Tibial nerve (tissue), 4 donors: ENCODE measurements around the gene ACTR6. TPM values are rescaled to one million over a fixed set of nuclear protein-coding genes. Genes with fewer than 3 reads are reported as not detected.

Experiments used
- DNase-seq, 2 donors: peaks; one replicate each; pipeline ENCODE4 v3.0.0-alpha.2; 2019; ENCODE audit warnings: low spot score in 2 of 2
- H3K27ac ChIP-seq, 4 donors: fragments of 200-600 bp; sonication (generic) in 3 of 4; one replicate each; pipeline ENCODE4 v1.5.1; 2017 to 2019; ENCODE audit warnings: mild to moderate bottlenecking in 1 of 4
- H3K27me3 ChIP-seq, 2 donors: fragments of 200-600 bp; sonication (generic) in 1 of 2; one replicate each; pipeline versions ENCODE4 v1.5.1 to v1.6.0; 2017 to 2019
- H3K36me3 ChIP-seq, 3 donors: fragments of 200-600 bp; sonication (generic); one replicate each; pipeline ENCODE4 v1.5.1; 2018 to 2019
- H3K4me1 ChIP-seq, 4 donors: fragments of 200-600 bp; sonication (generic) in 3 of 4; one replicate each; pipeline ENCODE4 v1.5.1; 2017 to 2019
- H3K4me3 ChIP-seq, 4 donors: fragments of 200-600 bp; sonication (generic) in 3 of 4; one replicate each; pipeline ENCODE4 v1.5.1; 2017 to 2019; ENCODE audit warnings: mild to moderate bottlenecking in 1 of 4, moderate library complexity in 1 of 4
- H3K9me3 ChIP-seq, 4 donors: fragments of 200-600 bp; sonication (generic) in 3 of 4; one replicate each; pipeline ENCODE4 v1.5.1; 2017 to 2019
- EP300 ChIP-seq, 2 donors: sonication (generic); formaldehyde crosslinking; IDR thresholded peaks; one replicate each; pipeline ENCODE4 v1.6.1; 2017; ENCODE audit warnings: antibody characterized with exemption in 2 of 2, mild to moderate bottlenecking in 1 of 2
- POLR2A ChIP-seq, 2 donors: fragments of 450-650 bp; IDR thresholded peaks; one replicate each; pipeline ENCODE4 v1.6.1; 2017; ENCODE audit warnings: antibody characterized with exemption in 2 of 2, mild to moderate bottlenecking in 2 of 2, moderate library complexity in 2 of 2
- WGBS, 2 donors: methylation state at CpG; one replicate each; pipeline ENCODE4 v1.1.5; 2018; 5-methylcytosine and 5-hydroxymethylcytosine counted together
- total RNA-seq, 4 donors: library from RNA; depleted of rRNA; stranded (reverse); fragments of >200 nt; gene quantifications; one replicate each; pipeline ENCODE4 v1.1.0, GENCODE V29; 2016
- TF ChIP-seq, protein P1 (sequence below), 5 experiments: fragments of 200-600 bp in 3 of 5; fragments of 450-650 bp in 2 of 5; sonication (generic) in 3 of 5; IDR thresholded peaks; one replicate each; pipeline ENCODE4 v1.5.1; 2016 to 2019; ENCODE audit warnings: antibody characterized with exemption in 5 of 5, mild to moderate bottlenecking in 3 of 5, moderate library complexity in 2 of 5

The ACTR6 gene
- total RNA-seq, 4 donors from 2014 or later: 11.1 to 19.5 (median 15.5) TPM

DNA sequence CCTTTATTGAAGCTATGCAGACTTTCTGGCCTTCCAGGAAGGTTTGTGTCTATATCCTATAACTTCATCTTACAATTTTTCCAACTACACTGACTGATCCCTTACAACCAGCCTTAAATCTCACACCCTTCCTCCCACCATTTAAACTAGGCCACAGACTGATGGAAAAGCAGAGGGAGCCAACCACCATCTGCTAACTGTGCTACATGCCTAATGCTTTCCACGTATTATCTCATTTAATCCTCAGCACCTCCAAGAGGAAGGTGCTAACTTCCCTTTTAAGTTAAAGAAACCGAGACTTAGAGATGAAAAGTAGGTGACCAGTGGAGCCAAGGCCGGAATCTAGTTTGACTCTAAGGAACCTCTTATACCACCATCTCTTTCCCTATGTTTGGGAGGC lies 35.3 kb upstream of the ACTR6 start:
- Histone ChIP-seq H3K27me3 (no peaks in the 10 kb centered on the region), H3K4me1 (peaks cover 0 to 11% (median 5%) of the 10 kb centered on the region in 4 donors), H3K4me3 (no peak overlapping the region), H3K27ac (no peak overlapping the region), H3K36me3 (no peaks in the 10 kb centered on the region), H3K9me3 (no peaks in the 10 kb centered on the region)
- 92 to 93% methylated on average over 3 of the region's 3 CpGs for WGBS, 2 donors
- no peak for DNase-seq
- TF ChIP-seq EP300 (IDR thresholded peaks at IDR 0.05): no peak
- TF ChIP-seq, protein P1, sequence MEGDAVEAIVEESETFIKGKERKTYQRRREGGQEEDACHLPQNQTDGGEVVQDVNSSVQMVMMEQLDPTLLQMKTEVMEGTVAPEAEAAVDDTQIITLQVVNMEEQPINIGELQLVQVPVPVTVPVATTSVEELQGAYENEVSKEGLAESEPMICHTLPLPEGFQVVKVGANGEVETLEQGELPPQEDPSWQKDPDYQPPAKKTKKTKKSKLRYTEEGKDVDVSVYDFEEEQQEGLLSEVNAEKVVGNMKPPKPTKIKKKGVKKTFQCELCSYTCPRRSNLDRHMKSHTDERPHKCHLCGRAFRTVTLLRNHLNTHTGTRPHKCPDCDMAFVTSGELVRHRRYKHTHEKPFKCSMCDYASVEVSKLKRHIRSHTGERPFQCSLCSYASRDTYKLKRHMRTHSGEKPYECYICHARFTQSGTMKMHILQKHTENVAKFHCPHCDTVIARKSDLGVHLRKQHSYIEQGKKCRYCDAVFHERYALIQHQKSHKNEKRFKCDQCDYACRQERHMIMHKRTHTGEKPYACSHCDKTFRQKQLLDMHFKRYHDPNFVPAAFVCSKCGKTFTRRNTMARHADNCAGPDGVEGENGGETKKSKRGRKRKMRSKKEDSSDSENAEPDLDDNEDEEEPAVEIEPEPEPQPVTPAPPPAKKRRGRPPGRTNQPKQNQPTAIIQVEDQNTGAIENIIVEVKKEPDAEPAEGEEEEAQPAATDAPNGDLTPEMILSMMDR (IDR thresholded peaks at IDR 0.05): no peak
- TF ChIP-seq POLR2A (IDR thresholded peaks at IDR 0.05): no peak

DNA sequence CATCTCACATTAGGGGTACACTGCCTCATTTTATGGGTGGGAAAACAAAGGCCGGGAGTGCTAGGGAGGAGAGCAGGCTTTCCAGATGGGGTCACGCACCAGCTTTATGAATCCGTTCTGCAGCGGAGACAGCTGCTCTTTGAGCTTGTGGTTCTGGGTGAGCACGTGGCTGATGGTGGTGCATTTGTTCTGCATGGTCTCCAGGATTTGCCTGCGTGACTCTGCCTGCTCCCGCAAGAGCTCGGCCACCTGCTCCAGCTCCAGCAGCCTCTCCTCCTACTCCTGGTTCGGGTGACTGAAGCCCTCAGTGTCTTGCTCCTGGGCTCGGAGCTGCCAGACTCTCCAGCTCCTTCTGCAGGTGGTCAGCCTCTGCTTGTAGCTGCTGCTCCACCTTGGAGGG lies 34.4 kb upstream of the ACTR6 start:
- Histone ChIP-seq H3K4me3 (no peak overlapping the region), H3K36me3 (no peaks in the 10 kb centered on the region), H3K27me3 (no peaks in the 10 kb centered on the region), H3K4me1 (peaks cover 0 to 11% (median 5%) of the 10 kb centered on the region in 4 donors), H3K27ac (no peak overlapping the region), H3K9me3 (no peaks in the 10 kb centered on the region)
- TF ChIP-seq EP300 (IDR thresholded peaks at IDR 0.05): no peak
- TF ChIP-seq POLR2A (IDR thresholded peaks at IDR 0.05): no peak
- TF ChIP-seq, protein P1 (IDR thresholded peaks at IDR 0.05): no peak
- DNase-seq: no peak
- 84 to 90% methylated on average over 9 to 10 of the region's 10 CpGs for WGBS, 2 donors

DNA sequence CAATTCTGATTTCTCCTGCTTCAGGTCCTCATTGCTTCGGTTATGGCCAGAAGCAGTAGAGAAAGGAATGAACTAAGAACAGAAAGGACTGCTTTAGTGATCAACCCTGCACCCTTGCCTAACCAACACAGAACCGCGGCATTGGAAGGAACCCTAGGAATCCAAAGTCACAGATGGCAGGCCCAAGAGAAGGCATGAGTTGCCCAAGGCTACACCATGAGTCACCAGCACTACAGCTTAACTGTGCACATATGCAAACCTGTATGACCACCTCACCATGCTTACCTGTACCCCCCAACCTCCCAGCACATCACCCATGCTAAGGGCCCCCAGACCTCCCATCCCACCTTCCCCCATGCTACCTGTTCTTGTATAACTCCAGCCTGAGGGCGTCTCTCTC lies 32.1 kb upstream of the ACTR6 start:
- DNase-seq: no peak
- Histone ChIP-seq H3K4me1 (peaks cover 0 to 9% (median 5%) of the 10 kb centered on the region in 4 donors), H3K27ac (no peak overlapping the region), H3K27me3 (no peaks in the 10 kb centered on the region), H3K4me3 (no peak overlapping the region), H3K9me3 (no peaks in the 10 kb centered on the region), H3K36me3 (peaks cover 0 to 6% (median 0%) of the 10 kb centered on the region in 3 donors)
- WGBS, 2 donors: 95 to 96% methylated on average over 4 of the region's 4 CpGs
- TF ChIP-seq EP300 (IDR thresholded peaks at IDR 0.05) (no peak), POLR2A (IDR thresholded peaks at IDR 0.05) (no peak)
- TF ChIP-seq, protein P1 (IDR thresholded peaks at IDR 0.05): no peak

DNA sequence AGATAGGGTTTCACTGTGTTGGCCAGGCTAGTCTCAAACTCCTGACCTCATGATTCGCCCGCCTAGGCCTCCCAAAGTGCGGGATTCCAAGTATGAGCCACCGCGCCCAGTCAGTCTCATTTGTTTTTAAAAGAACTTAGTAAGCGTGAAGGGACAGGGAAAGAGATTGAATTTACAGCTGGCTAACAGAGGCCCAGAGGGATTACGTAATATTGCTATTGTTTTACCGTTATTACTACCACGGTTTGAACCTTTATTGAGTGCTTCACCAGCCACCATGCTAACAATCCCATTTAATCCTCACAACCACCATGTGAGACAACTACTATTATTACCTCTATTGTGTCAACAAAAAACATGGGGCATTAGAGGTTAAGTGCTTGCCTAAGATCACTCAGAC lies 31.3 kb upstream of the ACTR6 start:
- TF ChIP-seq POLR2A (IDR thresholded peaks at IDR 0.05): no peak
- TF ChIP-seq, protein P1 (IDR thresholded peaks at IDR 0.05): no peak
- TF ChIP-seq EP300 (IDR thresholded peaks at IDR 0.05): no peak
- Histone ChIP-seq H3K27me3 (no peaks in the 10 kb centered on the region), H3K36me3 (peaks cover 0 to 6% (median 0%) of the 10 kb centered on the region in 3 donors), H3K27ac (no peak overlapping the region), H3K4me3 (no peak overlapping the region), H3K4me1 (peaks cover 0 to 2% (median under 1%) of the 10 kb centered on the region in 4 donors), H3K9me3 (no peaks in the 10 kb centered on the region)
- 92% methylated on average over 9 of the region's 9 CpGs for WGBS, 2 donors
- no peak for DNase-seq

DNA sequence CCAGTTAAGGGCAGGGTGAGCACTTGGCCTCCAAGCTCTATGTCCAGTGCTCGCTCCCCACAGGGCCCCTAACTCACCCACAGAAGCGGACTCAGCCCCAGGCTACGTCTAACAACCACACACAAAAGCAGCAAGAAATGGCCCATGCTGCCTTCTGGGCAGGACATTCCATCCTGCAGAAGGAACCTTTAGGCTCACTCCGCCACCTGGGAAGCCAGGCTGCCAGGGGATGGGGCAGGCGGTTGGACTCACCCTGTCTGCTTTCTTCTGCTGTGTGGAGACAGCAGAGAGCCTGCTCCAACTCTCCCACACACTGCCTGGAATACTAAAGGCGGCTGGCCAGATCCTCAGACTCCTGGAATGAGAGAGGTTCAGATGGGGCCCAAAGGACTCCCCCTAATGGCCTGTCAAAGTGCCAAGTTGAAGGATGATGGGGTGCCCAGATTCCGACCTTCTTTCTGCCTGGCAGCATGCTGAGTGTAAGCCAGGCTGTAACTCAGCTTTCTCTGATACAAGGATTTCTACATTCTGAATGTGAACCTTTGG lies 30.2 kb upstream of the ACTR6 start:
- Histone ChIP-seq H3K4me3 (no peak overlapping the region), H3K27ac (no peak overlapping the region), H3K4me1 (no peaks in the 10 kb centered on the region), H3K9me3 (no peaks in the 10 kb centered on the region), H3K36me3 (peaks cover 0 to 6% (median 0%) of the 10 kb centered on the region in 3 donors), H3K27me3 (no peaks in the 10 kb centered on the region)
- no peak for DNase-seq
- whole genome bisulfite sequencing, 2 donors: 68 to 69% methylated on average over 5 to 6 of the region's 7 CpGs
- TF ChIP-seq, protein P1 (IDR thresholded peaks at IDR 0.05): no peak
- no peak for TF ChIP-seq POLR2A (IDR thresholded peaks at IDR 0.05)
- TF ChIP-seq EP300 (IDR thresholded peaks at IDR 0.05): no peak
